Activated CD4-positive, alpha-beta T cell treated with anti-CD3 and anti-CD28 coated beads for 1 hour (primary cell): Measurements from ENCODE around the gene CYB561D1.
A peak's percentile ranks its signal among the peaks of the same experiment; 100 is the strongest.

Experiments
- DNase-seq: peaks from one replicate; pipeline ENCODE4 v3.0.0-alpha.2; 2020

CYB561D1 gene

DNA sequence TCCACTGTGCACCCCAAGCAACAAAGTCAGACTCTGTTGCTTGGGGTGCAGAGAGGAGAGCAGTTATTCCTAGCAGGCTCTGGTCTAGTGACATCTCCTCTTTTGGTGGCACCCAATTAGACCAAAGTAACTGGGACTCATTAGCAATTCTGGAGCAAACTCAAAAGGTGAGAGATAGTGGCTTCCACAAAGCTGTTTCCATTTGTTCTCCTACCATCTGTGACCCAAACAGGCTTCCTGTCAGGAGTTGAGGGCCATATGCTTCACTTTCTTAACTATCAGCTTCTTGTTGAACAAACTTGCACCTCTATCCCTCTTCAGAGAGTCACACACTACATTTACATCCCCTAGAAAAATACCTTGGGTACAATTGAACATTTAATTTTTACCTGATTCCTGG, 11.7 kb upstream of the CYB561D1 start:
- DNase-seq, result no peak

DNA sequence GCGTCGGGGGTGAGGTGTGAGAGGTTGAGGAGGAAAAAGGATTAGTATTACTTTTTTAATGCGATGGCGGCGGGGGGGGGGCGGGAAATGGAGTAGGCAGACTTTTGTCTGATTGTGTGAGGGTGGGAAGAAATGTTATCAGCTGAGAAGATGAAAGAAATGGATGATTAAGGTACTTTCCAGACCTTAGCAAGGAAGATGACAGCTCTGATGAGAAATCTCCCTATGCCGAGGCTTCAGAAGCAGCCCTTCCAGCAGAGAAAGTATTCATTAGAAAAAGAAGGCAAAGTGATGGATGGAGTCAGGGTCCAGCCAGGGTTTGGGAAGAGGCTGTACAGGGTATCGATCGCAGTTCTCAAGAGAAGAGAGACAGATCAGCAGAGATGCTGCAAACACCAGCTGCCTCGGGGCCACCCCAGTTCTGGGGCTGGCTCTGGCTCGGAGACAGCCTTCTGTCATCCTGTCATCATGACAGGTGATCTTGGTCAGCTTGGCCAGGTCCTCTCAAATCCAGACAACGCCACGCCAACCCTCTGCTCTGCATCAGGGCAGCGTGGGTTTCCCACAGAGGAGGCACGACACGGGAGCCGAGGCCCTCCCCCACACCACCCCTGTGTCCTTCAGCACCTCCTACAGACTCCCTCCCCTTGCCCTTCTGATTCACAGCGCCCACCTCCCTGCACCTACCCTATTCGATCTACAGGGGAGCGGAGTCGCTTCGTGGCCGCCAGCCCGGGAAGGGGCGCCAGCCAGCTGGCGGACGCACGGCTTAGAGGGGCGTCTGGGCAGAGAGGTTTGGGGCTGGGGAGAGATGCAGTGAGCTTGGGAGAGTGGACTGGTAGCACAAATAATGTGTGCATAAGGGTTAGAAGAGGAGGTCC, 10.9 kb upstream of the CYB561D1 start:
- DNase-seq, result peak; percentile 26

DNA sequence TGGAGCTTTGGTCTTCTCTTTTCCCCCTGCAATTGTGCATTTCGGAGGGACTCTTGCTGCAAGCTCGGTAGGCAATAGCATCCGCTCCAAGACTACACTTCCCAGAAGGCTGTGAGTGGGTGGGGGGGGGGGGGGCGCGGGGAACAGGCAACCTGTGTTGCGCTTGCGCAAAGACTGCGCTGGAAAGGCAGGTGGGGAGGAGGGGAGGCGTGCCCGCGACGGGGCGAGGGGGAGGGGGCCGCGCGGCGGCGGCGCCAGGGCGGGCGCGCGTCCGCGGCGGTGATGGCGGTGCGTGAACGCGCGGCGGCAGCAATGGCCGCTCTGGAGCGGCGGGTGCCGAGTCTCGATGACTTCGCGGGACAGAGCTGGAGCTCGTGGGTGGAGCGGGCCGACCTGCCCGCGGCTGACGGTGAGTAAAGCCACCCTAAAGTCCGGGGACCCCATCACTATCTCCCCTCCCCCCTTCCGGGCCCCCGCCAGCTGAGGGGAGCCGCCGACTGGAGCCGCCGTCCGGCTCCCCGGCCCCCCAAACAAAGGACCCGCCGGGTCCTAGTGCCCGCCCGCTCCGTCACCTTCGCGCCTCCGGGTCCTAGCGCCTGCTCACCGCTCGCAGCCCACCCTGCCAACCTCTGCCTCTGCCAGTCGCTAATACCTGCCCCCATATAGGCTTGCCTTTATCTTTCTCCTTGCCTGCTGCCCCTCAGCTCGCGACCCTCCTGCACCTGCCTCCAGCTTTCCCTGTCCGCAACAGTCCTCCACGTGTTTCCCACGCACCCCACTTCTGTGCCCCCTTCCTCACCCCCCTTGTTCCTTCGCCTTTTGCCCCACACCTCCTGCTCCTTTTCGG, 10.0 kb upstream of the CYB561D1 start, which contains the start of gene ATXN7L2:
Gene ATXN7L2 (plus strand): TSS at position 234 of the 847 bp plus-strand sequence. CDS start 49 bp downstream, at position 283.
- peak; percentile 90 for DNase-seq

DNA sequence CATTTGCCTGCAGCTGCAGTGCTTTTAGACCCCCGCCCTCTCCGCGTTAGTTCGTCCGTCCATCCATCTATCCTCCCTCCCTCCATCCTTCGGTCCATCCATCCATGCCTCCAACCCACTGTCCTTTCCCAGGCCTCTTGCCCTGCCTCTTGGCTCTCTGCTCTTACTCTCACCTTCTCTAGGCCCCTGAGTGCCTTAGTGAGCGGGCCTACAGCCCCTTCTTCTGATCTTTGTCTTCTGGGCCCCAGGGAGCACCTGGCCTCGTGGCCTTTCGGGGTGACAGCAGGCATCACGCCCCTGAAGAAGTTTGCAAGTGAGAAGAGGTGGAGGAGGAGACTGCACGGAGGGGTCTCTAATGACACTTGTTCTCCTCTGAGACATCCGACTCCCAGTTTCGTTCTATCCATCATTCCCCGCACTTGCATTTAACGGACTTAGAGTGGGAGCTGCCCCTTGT, 9.3 kb upstream of the CYB561D1 start:
- no peak for DNase-seq

DNA sequence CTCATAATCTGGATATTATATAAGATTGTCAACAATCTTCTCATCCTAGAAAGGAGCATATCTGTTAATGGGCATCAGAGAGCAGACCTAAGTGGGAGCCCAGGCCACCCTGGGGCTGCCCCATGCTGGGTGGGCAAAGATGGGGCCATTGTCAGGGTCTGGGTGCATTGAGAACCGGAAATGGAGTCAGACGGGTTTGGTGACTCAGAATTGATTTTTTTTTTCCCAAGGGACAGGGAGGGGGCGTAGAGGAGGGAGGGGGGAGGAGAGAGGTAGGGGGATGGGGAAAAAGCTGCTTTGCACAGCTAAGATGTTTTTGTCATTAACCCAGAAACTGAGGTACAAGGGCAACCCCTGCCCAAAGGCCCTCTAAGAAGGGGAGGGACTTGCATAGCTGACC, 8.9 kb upstream of the CYB561D1 start:
- DNase-seq, result no peak

DNA sequence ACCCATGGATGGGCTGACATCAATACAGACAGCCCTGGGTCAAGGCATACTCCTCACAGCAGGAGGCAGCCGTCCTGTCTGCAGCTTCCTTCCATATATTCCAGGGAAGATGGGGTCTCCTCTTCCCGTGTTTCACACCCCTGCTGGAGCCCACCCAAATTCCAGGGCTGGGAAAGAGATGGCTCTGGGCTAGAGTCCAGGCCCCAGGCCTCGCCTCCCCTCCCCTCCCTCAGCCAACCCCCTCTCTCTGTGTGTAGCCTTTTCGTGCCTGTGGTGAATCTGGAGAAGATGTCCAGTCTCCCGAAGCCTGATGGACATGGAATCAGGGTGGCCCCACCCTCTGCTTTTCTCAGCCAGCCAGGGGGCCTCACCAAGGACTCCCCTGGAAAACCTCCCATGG, 6.6 kb upstream of the CYB561D1 start:
- no peak for DNase-seq

DNA sequence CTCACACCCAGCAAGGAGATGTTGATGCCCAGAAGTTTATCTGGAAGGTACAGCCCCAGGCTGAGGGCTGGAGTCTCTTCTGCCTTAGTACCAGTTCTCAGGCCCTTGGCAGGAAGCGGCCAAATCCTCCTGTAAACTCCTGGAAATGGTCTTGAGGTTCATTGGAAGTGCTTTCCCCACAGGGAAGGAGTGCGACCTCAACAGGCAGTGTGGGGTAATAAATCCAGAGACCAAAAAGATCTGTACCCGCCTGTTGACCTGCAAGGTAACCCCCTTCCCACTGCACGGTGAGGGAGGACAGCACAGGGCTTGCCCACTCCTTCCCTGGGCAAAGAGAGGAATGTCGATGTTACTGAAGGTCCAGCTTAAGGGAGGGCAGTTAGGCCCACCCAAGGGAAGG, 5.7 kb upstream of the CYB561D1 start:
- no peak for DNase-seq

DNA sequence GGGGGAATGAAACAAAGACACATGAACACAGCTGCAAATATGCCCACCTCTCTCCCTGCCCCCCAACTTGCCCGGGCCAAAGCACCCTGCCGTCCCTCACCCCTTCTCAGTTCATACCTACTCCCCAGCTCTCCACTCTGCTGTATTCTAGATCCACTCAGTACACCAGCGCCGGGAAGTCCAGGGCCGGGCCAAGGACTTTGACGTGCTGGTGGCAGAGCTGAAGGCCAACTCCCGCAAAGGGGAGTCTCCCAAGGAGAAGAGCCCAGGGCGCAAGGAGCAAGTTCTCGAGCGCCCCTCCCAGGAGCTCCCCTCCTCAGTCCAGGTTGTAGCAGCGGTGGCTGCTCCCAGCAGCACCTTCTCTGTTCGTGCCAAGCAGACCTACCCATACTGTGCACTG, 5.2 kb upstream of the CYB561D1 start:
- no peak for DNase-seq

DNA sequence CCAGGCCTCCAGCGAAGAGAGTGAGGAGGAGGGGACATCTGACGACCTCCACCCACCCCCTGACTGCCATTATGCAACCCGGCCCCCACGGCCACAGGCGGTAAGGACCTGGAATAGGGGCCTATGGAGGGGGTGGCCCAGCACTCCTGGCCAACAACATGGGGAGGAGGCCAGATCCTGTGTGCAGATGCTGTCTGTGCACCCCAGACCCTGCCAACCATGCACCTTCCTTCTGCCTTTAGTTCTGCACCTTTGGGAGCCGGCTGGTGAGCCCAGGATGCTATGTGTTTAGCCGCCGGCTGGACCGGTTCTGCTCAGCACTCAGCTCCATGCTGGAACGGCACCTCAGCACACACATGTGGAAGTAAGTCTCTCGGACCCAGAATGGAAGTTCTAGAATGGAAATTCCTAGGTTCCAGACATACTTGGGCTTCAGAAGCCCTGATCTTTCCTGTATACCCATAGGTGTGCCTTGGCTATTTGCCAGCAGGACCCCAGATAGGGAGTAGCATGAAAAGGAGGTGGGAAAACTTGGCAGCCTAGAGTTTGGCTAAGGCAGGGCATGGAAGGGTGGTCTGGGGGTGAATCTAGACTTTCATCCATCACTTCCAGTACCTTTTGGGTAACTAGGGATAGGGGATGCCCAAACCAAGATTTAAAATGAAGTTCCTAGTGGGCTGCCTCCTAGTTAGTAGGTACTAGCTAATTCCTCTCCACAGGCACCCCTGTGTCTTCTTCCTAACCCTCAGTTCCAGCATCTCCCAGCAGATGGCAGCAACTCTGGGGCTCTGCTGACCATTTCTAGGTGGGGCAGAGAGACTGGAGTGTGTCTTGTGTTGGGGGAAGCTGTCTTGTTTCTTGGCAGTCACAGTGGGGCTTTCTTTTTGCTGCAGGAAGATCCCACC, 3.6 kb upstream of the CYB561D1 start:
- DNase-seq, result peak; percentile 57

DNA sequence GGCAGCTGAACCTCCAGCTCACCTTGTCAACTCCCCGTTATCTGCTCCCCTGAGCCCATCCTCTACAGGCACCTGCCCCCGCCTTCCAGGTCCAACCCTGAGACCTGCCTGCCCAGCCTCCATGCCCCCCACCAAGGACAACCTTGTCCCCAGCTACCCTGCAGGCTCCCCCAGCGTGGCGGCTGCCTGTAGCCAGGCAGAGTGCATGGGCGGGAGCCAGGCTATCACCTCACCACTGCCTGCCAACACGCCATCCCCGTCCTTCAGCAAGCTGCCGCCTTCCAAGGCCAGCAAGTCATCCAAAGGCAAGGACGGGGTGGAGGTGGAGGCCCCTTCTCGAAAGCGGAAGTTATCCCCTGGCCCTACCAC, 3.0 kb upstream of the CYB561D1 start:
- DNase-seq, result no peak

DNA sequence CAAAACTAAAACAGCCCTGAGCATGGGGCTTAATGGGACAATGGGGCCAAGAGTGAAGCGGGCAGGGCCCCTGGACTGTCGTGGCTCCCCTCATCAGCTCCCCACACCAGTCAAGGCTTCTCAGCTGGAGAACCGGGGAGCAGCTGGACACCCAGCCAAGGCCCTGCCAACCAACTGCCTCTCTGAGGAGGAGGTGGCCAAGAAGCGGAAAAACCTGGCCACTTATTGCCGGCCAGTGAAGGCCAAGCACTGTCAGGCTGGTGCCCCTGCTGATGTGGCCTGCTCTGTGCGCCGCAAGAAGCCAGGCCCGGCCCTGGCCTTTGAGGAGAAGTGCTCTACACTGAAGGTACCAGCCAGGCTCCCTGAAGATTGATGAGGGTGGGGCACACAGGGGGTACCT, 2.5 kb upstream of the CYB561D1 start:
- DNase-seq, result no peak

DNA sequence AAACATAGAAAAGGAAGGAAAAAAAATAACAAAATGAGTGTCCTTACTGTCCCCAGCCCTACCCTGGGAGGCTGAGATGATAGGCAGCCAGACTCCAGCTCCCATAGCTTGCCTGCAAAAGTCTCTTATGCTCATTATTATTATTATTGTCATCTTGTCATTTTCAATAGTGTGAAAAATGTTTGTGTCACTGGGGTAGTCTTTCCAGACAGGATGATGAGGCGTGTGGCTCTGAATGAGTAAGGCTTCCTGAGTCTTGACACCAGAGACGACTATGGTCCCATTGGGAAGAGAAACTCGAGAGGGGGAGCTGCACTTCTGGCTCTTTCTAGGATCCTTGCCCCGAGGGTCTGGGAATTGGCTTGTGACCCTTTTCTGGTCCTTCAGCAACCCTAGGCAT, 1.1 kb upstream of the CYB561D1 start:
- no peak for DNase-seq

DNA sequence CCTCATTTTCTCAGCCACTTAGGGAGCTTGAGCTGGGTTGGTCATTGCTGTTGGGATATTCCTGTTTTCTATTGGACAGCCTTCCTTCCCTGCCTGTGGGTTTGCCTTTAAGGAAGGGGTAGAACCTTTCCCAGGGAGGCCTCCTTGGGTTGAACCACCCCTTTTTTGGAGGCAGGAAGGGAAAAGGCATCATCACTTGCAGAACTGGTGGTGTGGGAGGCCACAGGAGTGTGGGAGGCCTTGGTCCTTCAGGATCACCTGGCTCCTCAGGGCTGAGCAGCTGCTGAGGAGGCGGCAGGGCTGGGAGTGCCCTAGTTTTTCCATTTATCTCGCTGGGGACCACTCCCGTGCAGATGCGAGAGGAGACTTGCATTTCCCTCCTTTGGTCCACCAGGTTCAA, 667 bp upstream of the CYB561D1 start:
- no peak for DNase-seq

DNA sequence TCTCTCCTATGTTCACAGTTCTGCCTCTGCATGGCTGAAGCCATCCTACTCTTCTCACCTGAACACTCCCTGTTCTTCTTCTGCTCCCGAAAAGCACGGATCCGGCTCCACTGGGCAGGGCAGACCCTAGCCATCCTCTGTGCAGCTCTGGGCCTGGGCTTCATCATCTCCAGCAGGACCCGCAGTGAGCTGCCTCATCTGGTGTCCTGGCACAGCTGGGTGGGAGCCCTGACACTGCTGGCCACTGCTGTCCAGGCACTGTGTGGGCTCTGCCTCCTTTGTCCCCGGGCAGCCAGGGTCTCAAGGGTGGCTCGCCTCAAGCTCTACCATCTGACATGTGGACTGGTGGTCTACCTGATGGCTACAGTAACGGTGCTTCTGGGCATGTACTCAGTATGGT, 1.8 kb downstream of the CYB561D1 start:
- no peak for DNase-seq

DNA sequence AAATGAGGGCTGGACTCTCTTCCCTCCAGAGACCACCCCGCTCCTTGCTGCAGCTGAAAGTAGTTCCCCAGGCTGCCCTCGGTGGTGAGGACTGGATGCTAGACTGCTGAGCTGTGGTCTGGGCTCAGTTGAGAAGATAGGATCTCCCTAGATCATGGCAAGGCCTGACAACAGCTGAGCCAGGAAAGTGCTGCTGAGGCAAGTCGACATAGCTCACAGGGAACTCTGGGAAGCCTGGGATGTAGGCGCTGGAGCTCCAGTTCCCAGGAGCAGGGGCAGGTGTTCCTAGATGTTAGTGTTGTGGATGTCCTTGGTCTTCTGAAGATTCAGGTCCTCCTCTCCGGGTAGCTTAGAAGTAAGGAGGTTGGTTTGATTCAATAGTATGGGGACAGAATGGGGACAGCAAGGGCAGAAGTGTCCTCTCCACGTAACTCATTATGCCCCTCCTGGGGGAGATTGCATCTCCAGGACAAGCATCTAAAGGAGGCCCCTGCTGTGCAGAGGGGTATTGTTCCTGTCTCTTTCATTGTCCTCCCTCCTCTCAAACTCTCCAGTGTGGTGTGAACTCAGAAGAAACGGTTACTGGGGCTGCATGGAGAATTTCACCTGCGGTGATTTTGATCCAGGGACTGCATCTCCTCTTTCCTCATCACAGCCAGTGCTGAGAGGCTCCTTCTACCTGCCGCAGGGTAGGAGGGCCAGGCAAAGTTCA, 3.7 kb downstream of the CYB561D1 start:
- no peak for DNase-seq

DNA sequence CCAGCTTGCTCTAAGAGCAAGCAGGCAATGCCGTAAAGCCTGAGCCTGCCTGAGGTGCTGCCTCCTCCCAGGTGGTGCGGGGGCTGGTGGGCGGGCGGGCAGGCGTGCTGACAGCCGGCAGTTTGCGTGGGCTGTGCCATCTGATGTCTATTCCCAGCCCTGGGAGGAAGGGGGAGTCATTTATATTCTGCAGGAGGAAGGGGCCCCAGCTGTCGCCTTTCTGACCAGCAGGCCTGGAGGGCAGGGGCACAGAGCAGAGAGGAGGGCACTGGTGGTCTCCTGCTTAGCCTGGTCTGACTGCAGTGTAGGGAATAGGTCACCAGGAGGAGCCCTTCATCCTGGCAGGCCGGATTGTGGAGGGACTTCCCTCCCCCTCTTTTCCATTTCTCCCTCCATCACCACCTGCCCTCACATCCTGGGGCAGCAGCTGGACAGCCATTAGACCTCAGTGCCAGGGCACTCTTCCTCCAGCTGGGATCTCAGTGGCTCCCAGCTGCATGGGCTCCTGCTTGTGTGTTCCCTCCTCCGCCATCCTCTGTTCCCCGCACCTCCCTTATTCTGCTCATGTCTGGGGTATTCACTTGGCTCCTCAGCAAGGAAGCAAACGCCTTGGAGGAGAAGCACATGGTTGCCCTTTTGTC, 4.4 kb downstream of the CYB561D1 start:
- no peak for DNase-seq

DNA sequence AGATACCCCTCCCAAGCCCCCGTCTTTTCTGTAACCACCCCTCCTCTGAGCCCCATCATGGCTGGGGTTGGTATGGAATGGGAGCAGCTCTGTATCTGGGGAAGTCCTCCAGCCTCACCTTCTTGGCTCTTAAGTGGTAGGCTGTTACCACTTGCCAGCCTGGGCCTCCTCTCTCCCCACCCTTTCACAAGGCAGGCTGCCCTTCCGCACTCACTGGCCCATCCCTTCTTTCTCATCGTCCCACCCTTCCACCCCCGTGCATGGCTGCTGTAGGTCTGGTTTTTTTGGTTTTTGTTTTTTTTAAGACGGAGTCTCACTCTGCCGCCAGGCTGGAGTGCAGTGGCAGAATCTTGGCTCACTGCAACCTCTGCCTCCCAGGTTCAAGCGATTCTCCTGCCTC, 5.2 kb downstream of the CYB561D1 start:
- no peak for DNase-seq

DNA sequence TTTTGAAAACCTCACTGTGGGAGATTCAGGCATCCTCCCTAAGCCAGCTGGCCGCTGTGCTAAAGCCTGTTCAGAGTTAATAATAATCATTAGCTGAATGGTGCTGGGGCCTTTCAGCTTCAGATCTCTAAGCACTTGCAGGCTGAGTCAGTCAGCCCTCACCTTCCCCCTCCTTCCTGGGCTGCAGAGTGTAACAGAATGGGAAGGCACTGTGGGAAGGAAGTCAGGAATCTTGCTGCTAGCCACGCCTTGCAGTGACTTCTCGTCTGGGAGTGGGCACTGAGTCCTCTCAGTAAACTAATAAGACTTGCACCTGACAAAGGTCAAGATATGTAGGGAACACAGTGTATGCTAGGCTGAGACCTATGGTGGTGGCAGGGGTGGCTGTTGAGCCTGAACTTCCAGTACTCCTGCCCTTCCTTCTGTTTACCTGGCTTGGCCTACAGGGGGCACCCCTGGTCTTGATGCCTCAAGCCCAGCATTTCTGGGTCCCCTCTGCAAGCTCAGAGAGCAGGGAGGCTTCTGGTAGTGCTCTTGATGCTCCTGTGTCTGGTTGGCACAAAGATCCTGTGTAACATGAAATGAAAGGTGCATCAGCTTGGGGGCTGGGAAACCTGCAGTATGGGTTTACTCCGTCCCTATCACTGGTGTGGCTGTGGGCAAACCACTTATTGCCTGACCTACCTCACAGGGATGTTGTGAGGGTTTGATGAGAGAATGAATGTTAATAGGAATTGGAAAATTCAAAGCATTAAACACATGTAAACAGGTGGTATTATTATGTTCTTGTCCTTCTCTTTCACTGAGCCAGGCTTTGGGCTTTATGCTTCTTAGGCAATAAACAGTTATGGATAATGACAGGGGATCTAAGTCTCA, 6.0 kb downstream of the CYB561D1 start:
- DNase-seq, result peak; percentile 37

DNA sequence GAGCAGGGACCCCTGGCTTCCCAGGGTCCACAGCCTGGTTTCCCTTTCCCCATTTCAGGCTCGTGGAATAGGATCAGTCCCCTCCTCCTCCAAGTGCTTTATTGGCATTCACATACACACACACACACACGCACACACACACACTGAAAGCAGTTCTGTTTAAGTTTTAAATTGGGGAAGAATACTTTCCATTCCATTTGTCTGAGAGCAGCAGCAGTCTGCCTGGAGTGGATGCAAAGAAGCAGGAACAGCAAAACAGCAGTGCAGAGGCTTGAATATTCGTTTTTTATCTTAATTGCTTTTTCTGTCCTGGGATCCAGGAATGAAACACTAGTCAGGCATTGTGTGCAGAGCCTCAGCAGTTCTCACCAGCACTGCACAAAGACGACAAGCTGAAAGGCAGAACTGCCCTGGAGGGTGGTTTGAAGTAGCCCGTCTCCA, 7.1 kb downstream of the CYB561D1 start:
- no peak for DNase-seq

DNA sequence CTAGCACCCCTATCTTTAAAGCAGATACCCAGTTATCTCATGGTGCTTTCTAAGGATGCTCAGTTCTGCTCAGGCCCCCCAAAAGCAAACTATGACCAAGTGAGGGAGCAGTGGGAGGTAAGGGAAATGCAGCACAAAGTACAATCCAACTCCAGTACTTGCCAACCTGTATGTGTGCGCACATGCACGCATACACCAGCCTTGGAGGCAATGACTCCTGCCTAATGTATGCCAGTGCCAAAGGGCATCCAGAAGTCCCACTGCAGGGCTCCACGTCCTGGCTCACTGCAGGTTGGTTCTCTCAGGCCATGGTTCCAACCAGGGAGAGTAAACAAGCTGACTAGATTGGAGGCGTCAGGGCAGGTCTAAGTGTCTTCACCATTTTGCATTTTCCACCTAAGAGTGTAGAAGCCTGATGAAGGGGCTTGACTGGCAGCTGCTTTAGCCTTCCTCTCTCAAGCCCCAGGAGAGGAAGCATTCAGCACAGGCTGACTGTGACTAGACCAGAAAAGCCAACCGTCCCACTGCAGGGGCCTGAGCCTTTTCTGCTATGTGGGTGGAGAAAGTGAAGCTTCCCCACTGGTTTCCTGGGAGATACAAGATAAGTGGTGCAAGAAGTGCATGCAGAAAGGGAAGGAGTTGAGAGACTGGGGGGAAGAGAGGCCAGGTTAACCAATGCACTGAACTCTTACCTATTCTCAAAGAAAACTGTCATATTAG, 7.9 kb downstream of the CYB561D1 start:
- DNase-seq, result no peak
